ENCODE measurements around the gene KLHL30. TPM values are rescaled to one million over a fixed set of nuclear protein-coding genes. Genes with fewer than 3 reads are reported as not detected.

Gene KLHL30
- total RNA-seq, 1 donor from 2014 or later: not detected

DNA sequence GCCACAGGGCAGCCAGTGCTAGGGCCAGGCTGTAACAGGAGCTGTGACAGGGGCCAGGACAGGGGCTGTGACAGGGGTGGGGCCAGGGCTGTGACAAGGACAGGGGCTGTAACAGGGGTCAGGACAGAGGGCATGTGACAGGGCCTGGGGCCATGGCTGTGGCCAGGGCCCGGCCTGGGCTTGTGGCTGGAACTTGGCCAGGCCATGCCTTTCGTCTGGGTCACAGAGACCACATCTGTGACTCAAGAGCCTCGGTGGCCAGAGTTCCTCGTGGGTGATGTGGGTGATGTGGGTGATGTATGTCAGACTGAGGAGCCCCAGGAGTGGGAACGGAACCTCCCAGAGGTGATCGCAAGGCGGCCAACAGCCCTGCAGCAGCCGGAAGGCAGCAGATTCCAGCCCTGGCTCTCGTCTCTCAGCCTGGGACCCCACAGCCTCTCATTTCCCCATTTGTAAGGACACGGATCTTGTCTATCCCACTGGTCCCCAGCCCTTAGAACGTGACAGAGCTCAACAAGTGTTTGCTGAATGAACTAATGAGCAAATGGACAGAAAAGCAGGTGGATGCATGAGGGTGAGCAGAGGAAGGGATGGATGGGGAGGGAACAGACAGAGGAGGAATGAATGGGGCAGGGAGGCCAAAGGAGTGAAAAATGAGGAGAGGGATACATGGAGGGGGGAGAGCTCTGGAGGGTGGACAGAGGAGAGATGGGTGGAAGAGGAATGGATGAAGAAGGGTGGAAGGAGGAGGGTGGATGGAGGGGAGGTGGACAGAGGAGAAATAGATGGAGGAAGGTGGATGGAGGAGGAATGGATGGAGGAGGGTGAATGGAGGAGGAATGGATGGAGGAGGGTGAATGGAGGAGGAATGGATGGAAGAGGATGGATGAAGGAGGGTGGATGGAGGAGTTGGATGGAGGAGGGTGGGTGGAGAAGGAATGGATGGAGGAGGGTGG is 21.0 kb upstream of the KLHL30 start:
- DNase-seq (ENCODE audit: low read depth, low spot score): no peak

DNA sequence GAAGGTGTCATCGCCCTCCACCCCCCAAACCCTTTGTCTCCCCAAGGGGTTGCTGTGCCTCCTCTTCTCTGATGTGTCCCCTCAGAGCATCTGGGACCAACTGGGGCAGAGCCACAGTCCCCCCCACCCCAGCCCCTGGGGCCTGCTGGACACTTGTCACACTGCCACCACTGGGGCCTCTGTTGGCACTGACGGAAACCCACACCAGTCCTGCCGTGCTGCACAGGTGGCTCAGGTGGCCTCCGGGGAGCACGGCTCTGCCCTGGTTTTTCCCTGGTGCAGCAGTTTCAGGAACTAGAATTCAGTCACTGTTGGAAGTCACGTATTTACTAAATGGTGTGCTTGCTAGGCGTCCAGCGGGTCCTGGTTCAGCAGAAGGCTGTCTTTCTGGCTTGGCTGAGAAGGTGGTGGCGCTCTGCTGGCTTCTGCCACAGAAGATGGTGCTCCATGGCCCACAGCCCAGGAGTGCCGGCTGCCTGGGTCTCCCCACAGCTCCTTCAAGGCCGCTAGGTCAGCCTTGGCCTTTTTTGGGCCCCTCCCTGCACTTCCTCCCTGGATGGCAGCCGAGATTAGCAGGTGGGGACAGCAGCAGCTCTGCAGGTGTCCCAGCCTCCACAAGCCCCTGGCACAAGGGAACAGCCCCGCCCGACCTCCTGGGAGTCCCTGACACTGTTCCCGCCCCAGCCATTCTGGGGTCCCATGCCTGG is 18.6 kb upstream of the KLHL30 start:
- DNase-seq (ENCODE audit: low read depth, low spot score): no peak

DNA sequence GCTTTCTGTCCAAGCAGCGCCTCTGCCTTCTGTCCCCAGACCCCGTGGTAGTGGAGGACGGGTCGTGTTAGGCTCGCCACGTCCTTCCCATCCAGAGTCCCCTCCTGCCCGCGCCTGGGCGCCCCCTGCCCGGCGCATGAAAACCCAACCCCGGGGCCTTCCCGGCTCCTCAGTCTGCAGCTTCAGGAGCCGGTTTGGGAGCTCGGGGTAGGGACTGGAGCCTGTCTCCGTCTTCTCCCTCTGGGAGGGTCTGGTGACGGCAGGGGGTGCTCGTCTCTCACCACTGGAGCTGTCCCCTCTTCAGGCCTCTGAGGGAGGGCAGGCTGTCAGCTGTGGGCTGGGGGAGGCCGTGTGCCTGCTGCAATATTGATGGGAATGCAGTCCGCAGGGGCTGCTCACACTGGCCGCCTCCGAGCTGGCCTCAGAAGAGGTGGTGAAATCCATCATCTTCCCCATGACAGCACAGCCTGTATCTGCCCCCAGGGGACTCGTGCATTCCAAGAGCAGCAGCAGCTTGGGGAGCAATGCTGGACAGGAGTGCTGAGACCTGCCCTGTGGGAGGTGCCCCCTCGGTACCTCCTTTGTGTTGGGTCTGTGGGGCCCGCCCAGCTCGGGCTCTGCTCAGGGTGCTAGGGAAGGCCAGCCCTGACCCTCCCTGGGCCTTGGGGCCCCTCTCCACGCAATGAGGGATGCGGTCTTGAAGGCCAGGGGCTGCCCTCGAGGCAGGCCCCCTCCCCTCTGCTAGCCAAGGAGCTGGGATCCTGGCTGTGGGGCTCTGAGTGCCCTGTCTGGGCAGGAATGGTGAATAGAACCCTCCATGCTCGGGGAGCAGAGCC is 17.8 kb upstream of the KLHL30 start:
- DNase-seq (ENCODE audit: low read depth, low spot score): no peak

DNA sequence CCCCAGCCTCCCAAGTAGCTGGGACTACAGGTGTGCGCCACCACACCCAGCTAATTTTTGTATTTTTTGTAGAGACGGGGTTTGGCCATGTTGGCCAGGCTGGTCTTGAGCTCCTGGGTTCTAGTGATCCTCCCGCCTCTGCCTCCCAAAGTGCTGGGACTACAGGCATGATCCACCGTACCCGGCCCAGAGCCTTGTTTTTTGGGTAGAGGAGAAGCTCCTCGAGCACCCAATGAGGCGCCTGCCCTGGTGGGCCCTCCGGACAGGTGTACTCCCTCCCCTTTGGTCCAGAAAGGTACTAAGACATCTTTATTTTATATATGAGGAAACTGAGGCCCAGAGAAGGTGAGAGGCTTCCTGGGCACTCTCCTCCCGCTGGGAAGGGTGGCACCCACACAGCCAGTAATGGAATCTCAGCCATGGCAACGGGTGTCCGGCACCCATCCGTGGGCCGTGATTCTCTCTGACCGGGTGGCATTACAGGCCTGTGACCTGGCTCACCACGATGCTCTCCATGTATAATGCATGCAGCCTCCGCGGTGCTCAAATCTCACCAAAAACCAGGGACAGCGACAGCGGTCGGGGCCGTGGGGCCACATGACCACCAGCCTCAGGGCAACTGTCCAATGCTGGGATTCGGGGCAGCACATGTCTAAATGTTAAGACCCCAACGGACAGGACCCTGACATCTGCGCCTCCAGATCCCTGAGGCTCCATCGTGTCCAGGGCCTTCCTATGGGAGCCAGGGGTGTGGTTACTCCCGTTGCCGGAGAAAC is 16.8 kb upstream of the KLHL30 start:
- no peak for DNase-seq (ENCODE audit: low read depth, low spot score)

- no peak for DNase-seq (ENCODE audit: low read depth, low spot score)
Observed at GRCh38 chr2:238122287-238123217, 15.9 kb upstream of the KLHL30 start.

GRCh38 chr2:238123218-238123971 is 15.1 kb upstream of the KLHL30 start:
- DNase-seq (ENCODE audit: low read depth, low spot score): no peak

DNA sequence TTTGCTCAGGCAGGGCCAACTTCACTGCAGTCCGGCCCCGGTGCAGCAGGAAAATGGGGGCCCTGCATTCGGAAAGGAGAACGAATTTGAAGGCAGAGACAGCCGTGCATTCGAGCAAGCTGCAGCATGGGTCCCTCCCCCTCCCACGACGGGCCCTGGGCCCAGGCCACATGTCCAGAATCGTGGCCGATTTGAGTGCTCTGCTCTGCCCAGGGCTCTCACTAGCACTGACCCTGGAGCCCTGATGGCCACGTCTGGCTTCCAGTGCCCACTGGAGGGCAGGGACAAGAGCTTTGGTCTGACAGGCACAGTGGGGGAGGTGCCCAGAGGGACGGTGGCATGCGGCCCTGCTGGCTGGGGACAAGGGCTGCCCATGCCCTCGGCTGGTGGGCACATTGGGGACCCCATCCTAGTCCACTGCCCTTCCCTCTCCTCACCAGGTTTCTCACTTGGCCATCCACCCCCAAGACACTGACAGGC is 14.4 kb upstream of the KLHL30 start:
- DNase-seq (ENCODE audit: low read depth, low spot score): no peak

DNA sequence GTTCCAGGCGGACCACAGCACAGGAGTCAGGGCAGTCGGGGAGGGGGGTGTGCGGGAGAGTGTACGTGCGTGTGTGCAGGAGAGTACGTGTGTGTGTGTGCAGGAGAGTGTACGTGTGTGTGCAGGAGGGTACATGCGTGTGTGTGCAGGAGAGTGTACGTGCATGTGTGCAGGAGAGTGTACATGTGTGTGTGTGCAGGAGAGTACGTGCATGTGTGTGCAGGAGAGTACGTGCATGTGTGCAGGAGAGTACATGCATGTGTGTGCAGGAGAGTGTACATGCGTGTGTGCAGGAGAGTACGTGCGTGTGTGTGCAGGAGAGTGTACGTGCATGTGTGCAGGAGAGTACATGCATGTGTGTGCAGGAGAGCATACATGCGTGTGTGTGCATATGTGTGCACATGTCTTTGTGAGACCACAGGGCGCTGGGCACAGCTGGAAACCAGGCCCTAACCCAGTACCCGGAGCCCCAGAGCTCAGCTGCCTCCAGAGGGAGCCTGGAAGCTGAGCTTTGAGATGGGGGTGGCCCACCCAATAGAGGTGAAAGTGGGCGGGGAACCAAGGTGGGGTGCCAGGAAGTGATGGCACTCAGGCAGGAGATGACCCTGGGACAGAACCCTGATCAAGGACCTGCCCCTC is 13.9 kb upstream of the KLHL30 start:
- no peak for DNase-seq (ENCODE audit: low read depth, low spot score)

DNA sequence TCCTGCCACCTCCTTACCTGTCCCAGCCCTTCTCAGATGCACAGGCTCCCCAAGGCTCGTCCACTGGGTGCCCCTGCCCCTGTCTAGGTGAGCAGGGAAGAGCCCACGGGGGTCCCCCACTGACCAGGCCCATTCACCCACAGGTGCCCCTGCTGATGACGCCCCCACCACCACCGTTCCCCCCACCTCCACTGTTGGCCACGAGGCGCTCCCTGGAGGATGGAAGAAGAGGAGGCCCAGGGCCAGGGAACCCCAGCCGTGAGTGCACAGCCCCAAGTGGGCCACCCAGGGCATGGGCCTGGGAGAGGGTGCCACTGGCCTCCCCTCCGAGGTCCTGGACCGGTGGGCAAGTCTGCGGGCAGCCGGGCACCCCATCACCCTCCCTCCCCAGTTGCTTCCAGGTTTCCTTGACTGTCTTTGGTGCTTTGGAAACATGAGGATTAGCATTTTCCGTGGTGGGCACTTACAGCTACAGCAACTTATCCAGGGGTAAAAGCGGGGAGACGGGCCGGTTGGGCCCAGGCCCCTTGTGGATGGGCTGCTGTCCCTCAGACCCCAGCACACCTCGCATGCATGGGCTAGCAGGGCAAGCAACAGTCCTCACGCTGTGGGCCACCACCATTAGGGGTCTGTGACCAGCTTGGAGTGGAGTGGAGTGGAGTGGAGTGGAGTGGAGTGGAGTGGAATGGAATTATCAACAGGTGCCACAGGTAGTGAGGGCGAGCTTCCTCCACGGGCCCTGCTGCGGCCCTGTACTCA is 13.2 kb upstream of the KLHL30 start:
- no peak for DNase-seq (ENCODE audit: low read depth, low spot score)

- no peak for DNase-seq (ENCODE audit: low read depth, low spot score)
Observed at GRCh38 chr2:238126338-238126737, 12.1 kb upstream of the KLHL30 start.

- no peak for DNase-seq (ENCODE audit: low read depth, low spot score)
Observed at GRCh38 chr2:238126775-238127164, 11.7 kb upstream of the KLHL30 start.

DNA sequence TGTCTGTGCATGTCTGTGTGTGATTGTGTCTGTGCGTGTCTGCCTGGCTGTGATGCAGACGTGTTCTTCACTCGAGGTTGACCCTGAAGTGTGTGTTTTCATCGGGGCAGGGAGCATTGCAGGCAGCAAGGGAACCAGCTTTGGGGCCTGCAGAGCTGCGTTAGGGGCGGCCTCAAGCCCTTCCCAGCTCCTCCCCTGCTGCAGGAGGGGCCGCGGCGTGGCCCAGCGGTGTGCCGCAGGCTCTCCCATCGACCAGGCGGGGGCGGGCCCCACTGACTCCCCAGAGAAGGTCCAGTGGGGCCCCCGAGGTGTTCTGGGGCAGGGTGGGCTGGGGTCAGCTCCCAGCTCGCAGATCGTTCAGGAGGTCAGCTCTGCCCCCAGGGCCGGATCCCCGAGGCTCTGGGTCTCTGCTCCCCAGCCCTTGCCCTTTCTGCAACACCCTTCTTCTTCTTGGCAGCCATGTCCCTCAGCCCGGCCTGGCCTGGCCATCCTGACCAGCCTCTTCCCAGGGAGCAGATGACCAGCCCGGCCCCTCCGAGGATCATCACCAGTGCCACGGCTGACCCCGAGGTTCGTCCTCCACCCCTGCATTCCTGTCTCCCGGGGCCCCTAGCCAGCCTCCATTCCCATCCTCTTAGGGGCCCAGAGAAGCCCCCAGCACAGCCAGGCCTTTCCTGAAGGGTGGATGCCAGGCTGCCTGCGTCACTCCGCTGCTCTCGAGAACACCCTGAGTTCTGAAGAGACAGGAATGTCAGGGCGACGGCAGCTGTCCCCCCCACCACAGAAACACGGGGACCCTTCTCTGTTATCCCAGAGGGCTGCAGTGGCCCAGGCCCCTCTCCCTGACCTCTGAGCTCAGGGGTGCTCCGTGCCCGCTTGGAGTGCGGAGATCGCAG is 11.1 kb upstream of the KLHL30 start:
- no peak for DNase-seq (ENCODE audit: low read depth, low spot score)

- DNase-seq (ENCODE audit: low read depth, low spot score): no peak
Observed at GRCh38 chr2:238128061-238128440, 10.4 kb upstream of the KLHL30 start.

DNA sequence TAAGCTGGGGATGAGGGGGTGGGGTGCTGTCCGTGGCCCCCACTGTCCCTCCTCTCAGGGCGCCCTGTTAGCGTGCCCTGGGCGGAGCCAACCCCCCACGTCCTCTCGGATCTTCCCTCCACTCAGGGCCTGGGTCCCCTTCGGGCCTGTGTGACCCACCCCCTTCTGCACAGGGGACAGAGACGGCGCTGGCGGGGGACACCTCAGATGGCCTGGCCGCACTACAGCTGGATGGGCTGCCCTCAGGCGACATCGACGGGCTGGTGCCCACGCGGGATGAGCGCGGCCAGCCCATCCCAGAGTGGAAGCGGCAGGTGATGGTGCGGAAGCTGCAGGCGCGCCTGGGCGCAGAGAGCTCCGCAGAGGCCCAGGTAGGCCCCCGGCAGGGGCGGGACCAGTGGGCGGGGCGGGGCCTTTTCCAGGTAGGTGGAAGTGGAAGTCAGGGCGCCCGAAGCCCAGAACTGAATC is 9.9 kb upstream of the KLHL30 start:
- no peak for DNase-seq (ENCODE audit: low read depth, low spot score)

GRCh38 chr2:238129166-238130010 is 9.1 kb upstream of the KLHL30 start:
- DNase-seq (ENCODE audit: low read depth, low spot score): no peak
